H1 (cell line): ENCODE results near the gene SPEM1.

Source experiments
- CBX5 ChIP-seq: fragments of 300-800, 300-1000 bp; sonication (generic); IDR thresholded peaks from 2 replicates; pipeline ENCODE4 v1.7.1; 2016; ENCODE audit warnings: antibody characterized with exemption, low read length, low read depth
- CTCF ChIP-seq, 3 experiments: IDR thresholded peaks; 1 replicate in 2 of 3; 2 replicates in 1 of 3; pipeline versions ENCODE4 v1.5.1 to v1.6.1; 2011; ENCODE audit warnings: low read length in 3 of 3, mild to moderate bottlenecking in 3 of 3, inconsistent platforms in 2 of 3, low read depth in 1 of 3, moderate library complexity in 1 of 3; ENCODE audit not compliant: insufficient read depth in 1 of 3; ENCODE audit errors: control extremely low read depth in 1 of 3
- GABPA ChIP-seq: IDR thresholded peaks from 2 replicates; pipeline ENCODE4 v1.6.1; 2011; ENCODE audit warnings: mild to moderate bottlenecking, low read length, moderate library complexity, borderline replicate concordance; ENCODE audit not compliant: insufficient read depth
- HDAC6 ChIP-seq: IDR thresholded peaks from one replicate; pipeline ENCODE4 v1.7.1; 2012; ENCODE audit warnings: low read depth, mild to moderate bottlenecking, inconsistent platforms, low read length, moderate library complexity
- RBBP5 ChIP-seq: IDR thresholded peaks from 2 replicates; pipeline ENCODE4 v1.7.1; 2012; ENCODE audit warnings: low read depth, mild to moderate bottlenecking, inconsistent platforms, low read length, moderate library complexity, borderline replicate concordance
- USF2 ChIP-seq: IDR thresholded peaks from 2 replicates; pipeline ENCODE4 v1.6.1; 2011; ENCODE audit warnings: low read length, improper control_type of control experiment

- TF ChIP-seq CTCF (IDR thresholded peaks at IDR 0.05; ENCODE audit: control extremely low read depth in 1 of 3, insufficient read depth in 1 of 3, low read depth in 1 of 3, low read length in 3 of 3) (no peak), RBBP5 (no peak), GABPA (no peak), CBX5 (no peak), USF2 (no peak), HDAC6 (no peak)
Observed at GRCh38 chr17:7407082-7407481, 13.0 kb upstream of the SPEM1 start.
